Bronchial epithelial cell (primary cell): ENCODE data around the gene PIGR. TPM values are rescaled to one million over a fixed set of nuclear protein-coding genes. Genes with fewer than 3 reads are reported as not detected.

ENCODE experiments used
- DNase-seq: peaks from one replicate; pipeline ENCODE4 v3.0.0-alpha.2; 2010; ENCODE audit warnings: low read depth
- FAIRE-seq: peaks from 2 replicates; lab custom pipeline; 2011; peaks lifted over from hg19 to GRCh38; lab: Jason Lieb, UNC
- H3K27me3 ChIP-seq: 2 replicates; pipeline ENCODE4 v1.5.1; 2011; ENCODE audit warnings: low read length; ENCODE audit not compliant: control insufficient read depth, insufficient read depth
- H3K36me3 ChIP-seq: 2 replicates; pipeline ENCODE4 v1.5.1; 2011; ENCODE audit warnings: low read length; ENCODE audit not compliant: control insufficient read depth, insufficient read depth
- H3K4me3 ChIP-seq: 2 replicates; pipeline ENCODE4 v1.5.1; 2011; ENCODE audit warnings: mild to moderate bottlenecking, low read depth, low read length, control low read depth
- CTCF ChIP-seq: IDR thresholded peaks from 2 replicates; pipeline ENCODE4 v1.5.1; 2011; ENCODE audit warnings: mild to moderate bottlenecking, moderate library complexity, low read length, control low read depth, inconsistent platforms; ENCODE audit not compliant: insufficient read depth, severe bottlenecking
- total RNA-seq: library from RNA; depleted of rRNA; stranded (reverse); fragments of >200 nt; gene quantifications from 2 replicates; pipeline ENCODE4 v1.2.1, GENCODE V29; 2014

PIGR gene
- total RNA-seq, 1 donor from 2014 or later, result under 0.01 TPM

GRCh38 chr1:206883876-206884275 lies 62.4 kb downstream of the PIGR start:
- FAIRE-seq, result no peak
- no peak for DNase-seq
- H3K4me3 ChIP-seq, result no peak overlapping the region
- H3K27me3 ChIP-seq, result no peaks in the 10 kb centered on the region
- no peak for TF ChIP-seq CTCF
- H3K36me3 ChIP-seq, result no peaks in the 10 kb centered on the region

- no peaks in the 10 kb centered on the region for H3K27me3 ChIP-seq
- FAIRE-seq (no peak), DNase-seq (no peak)
- no peak for TF ChIP-seq CTCF
- H3K4me3 ChIP-seq, result no peak overlapping the region
- H3K36me3 ChIP-seq, result no peaks in the 10 kb centered on the region
These were observed 63.1 kb downstream of the PIGR start for GRCh38 chr1:206883160-206883559.

- TF ChIP-seq CTCF, result no peak
- Histone ChIP-seq H3K36me3 (no peaks in the 10 kb centered on the region), H3K4me3 (no peak overlapping the region), H3K27me3 (no peaks in the 10 kb centered on the region)
- FAIRE-seq, result no peak
- DNase-seq, result no peak
These were observed 63.7 kb downstream of the PIGR start for GRCh38 chr1:206882555-206882954.

GRCh38 chr1:206880314-206880713 lies 66.0 kb downstream of the PIGR start:
- no peaks in the 10 kb centered on the region for H3K27me3 ChIP-seq
- TF ChIP-seq CTCF, result no peak
- no peak for FAIRE-seq
- no peak overlapping the region for H3K4me3 ChIP-seq
- no peaks in the 10 kb centered on the region for H3K36me3 ChIP-seq
- DNase-seq, result no peak

Other genes with a start within 250 kb of the PIGR start
- 0.13 TPM in 1 of 2 replicates, not detected in the other for gene IL19, start 175.7 kb downstream of the PIGR start, total RNA-seq
- gene IL10, start 174.0 kb downstream of the PIGR start, total RNA-seq, result not detected in 2 replicates
- 0.53 TPM in 1 of 2 replicates, not detected in the other for gene IL20, start 80.8 kb downstream of the PIGR start, total RNA-seq
- 0.13 and 0.26 TPM in 2 replicates for gene IL24, start 49.0 kb downstream of the PIGR start, total RNA-seq
- 0.38 TPM in 1 of 2 replicates, not detected in the other for gene FCMR, start 24.5 kb downstream of the PIGR start, total RNA-seq
- gene FCAMR, start 24.0 kb upstream of the PIGR start, total RNA-seq, result not detected in 2 replicates
- 20.0 and 29.6 TPM in 2 replicates for gene C1orf116, start 86.3 kb upstream of the PIGR start, total RNA-seq
- 12.8 and 15.3 TPM in 2 replicates for gene YOD1, start 104.7 kb upstream of the PIGR start, total RNA-seq
- gene PFKFB2, start 106.8 kb upstream of the PIGR start, total RNA-seq, result 36.9 and 63.2 TPM in 2 replicates
- not detected in 2 replicates for gene C4BPB, start 142.4 kb upstream of the PIGR start, total RNA-seq
- not detected in 2 replicates for gene C4BPA, start 157.8 kb upstream of the PIGR start, total RNA-seq